ENCODE data around the gene NFX1.

GRCh38 chr9:33388110-33388994 lies 98.0 kb downstream of the NFX1 start:
- TF ChIP-seq CTCF (IDR thresholded peaks at IDR 0.05) (no peak), POLR2A (IDR thresholded peaks at IDR 0.05) (no peak)

Measured in testis (tissue), 2 donors.